GM21367 (cell line): ENCODE results near the gene DCHS1.

Experiments used
- ATAC-seq: cut with Tn5 transposase; IDR thresholded peaks from one replicate; pipeline ENCODE4 v1.9.1; 2021; ENCODE audit not compliant: unreplicated experiment

DCHS1 gene

GRCh38 chr11:6648501-6648900 is 7.1 kb downstream of the DCHS1 start:
- ATAC-seq = no peak

- ATAC-seq = no peak
These were observed 7.8 kb downstream of the DCHS1 start for GRCh38 chr11:6647836-6648235.

DNA sequence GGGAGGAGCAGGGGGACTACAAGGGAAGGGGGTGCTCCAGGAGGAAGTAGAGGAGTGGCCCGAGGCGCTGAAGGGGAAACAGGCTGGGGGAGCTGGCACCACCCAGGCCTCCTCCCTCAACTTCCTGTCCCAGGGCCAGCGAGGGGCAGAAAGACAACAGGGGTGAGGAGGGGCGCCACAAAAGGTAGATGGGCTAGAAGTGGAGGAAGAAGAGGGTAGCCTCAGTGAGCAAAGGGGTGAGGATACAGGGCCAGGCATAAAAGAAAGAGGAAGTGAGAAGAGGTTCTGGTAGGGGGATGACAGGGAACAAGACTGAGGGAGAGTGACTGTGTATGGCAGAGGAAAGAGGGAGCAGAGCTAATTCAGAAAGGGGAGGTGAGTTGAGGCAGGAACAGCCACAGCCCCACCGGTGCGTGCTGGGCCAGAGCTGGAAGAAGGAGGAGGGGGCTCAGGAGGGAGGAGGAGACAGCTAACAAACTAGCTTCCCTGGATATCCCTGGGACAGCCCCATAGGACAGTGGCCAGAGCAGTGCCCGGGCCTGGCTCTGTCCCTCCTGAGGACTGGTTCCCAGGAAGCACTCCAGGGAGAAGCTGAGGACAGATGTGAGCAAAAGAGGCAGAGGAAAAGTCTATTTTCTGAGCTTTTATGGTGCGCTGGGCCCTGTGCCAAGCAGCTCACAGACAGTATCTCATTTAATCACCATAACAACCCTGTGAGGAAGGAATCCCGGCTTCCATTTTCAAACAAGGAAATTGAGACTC is 8.5 kb downstream of the DCHS1 start:
- ATAC-seq = peak; percentile 76

DNA sequence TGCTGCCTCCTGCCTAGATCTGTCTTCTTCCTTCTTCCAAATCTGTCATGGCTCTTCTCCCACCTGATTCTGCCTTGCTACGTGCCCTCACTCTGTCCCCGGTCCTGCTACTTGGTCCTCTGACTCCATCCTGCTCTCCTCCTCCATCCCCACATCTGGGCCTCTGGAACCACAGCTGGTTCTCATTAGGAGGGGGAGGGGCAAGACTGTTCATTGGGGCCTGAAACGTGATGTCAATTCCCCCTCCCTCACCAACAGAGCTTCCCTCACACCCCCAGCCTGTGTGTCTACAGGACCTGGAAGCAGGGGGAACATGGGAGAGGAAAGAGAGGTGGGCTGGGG is 9.1 kb downstream of the DCHS1 start:
- ATAC-seq = no peak

DNA sequence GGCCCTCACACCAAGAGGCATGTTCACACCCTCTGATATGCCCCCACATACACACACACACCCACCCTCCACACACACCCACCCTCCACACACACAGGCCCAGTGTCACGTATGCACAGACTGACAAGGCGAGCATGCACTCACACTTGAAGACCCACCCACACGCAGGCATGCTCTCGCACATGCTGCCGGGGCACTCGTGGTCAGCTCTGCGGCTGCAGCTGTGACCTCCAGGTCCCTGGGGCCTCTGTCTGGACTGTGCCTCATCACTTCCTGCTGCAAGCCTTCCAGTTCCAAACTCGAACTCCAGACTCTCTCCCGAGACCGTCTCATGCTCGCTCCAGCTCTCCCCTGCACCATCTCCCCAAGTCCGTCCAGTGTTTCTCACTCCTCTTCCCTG is 9.5 kb downstream of the DCHS1 start:
- ATAC-seq = no peak

DNA sequence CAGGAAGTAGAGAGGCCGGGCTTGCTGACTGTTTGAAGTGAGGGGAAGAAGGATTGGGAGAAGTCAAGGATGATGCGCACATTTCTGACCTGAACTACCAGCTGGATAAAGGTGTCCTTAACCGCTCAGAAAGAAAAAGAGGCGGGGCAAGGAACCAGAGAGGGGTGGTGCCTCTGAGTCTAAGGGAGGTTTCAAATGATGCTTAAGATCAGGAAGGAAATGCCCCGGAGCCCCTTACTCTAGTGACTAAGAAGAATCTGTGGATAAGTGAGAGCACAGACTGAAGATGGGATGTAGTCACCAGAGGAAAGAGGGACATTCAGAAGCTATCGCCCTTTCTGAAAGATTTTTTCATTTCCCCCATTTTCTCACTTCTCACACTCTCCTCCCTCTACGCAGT is 12.7 kb downstream of the DCHS1 start:
- ATAC-seq = no peak

DNA sequence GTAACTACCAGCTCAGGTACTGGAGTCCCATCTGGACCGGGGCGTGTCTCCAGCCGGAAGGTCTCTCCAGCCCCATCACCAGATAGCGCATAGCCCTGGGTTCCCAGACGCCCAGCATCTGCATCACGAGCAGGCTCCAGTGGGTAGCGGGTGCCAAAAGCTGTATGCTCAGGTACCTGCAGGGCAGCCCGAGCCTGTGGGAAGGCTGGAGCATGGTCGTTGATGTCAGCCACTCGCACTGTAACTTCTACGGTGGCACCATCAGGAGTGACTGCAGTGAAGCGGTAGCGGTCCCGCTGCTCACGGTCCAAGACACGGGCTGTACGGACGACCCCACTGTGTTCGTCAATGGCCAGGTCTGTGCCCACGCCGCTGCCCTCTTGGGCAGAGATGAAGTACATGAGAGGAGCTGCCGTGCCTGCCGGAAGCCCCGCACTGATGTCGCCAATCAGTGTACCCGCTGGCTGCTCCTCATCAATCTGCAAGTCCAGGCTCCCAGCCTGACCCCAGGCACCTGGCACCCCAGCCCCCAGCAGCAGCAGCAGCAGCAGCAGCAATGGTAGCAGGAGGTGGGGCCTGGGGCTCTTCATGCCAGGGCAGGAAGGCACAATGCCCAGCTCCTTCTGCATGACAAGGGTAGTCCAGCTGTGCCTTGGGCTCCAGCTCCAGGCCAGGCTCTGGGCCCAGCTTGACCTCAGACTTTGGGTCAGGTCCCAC is 14.5 kb downstream of the DCHS1 start:
- ATAC-seq = no peak

GRCh38 chr11:6640036-6640984 is 15.3 kb downstream of the DCHS1 start:
- no peak for ATAC-seq

GRCh38 chr11:6638429-6638828 is 17.2 kb downstream of the DCHS1 start:
- ATAC-seq = no peak

DNA sequence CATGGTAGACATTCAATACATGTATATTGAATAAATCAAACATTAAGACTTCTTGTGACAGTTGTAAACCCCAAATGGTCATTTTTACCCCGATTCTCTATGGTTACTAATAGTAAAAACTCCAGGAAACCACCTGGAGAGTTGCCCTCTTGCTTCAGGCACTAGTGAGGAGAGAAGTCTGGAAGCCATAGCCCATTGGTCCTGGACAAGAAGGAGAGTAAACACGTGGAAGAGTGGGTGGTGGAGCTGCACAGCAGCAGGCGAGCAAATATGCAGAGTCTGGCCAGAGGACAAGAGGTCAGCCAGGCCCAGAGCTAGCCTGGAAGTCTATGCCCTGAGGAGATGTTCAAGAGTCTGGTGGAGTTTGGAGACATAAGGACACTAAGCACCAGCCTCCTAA is 17.7 kb downstream of the DCHS1 start:
- no peak for ATAC-seq

GRCh38 chr11:6636480-6636879 is 19.1 kb downstream of the DCHS1 start:
- no peak for ATAC-seq

GRCh38 chr11:6635082-6635932 is 20.3 kb downstream of the DCHS1 start:
- ATAC-seq = no peak

- ATAC-seq = no peak
These were observed 21.1 kb downstream of the DCHS1 start for GRCh38 chr11:6634534-6634933.

- ATAC-seq = no peak
These were observed 21.9 kb downstream of the DCHS1 start for GRCh38 chr11:6633422-6634408.

GRCh38 chr11:6632116-6633073 is 23.2 kb downstream of the DCHS1 start:
- no peak for ATAC-seq

DNA sequence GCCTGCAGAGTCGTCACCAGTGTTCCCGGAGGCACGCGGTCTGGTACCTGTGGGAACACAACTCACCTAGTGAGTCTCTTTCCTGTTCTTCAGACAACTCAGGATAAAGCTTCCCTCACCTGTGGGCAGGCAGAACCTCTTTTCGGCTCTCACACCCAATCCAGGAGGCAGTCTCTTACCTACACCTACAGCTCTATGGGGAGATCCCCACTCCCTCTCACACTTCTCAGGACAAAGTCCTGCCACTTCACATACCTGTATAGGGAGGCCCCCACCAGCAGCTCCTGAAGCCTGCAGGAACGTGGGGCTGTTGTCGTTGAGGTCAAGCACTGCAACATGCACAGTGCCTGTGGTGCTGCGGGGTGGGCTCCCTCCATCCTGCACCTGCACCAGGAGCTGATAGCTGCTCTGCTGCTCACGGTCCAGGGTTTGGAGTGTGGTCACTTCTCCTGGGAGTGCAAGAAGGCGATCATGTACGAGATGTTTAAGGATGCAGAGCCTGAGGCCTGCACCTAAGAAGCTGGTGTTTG is 24.2 kb downstream of the DCHS1 start:
- no peak for ATAC-seq

- ATAC-seq = no peak
These were observed 24.8 kb downstream of the DCHS1 start for GRCh38 chr11:6630632-6631291.
